Measurements from ENCODE around the gene ECSCR. TPM values are rescaled to one million over a fixed set of nuclear protein-coding genes. Genes with fewer than 3 reads are reported as not detected.

Gene ECSCR, protein sequence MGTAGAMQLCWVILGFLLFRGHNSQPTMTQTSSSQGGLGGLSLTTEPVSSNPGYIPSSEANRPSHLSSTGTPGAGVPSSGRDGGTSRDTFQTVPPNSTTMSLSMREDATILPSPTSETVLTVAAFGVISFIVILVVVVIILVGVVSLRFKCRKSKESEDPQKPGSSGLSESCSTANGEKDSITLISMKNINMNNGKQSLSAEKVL
- not detected in 2 replicates for total RNA-seq

DNA sequence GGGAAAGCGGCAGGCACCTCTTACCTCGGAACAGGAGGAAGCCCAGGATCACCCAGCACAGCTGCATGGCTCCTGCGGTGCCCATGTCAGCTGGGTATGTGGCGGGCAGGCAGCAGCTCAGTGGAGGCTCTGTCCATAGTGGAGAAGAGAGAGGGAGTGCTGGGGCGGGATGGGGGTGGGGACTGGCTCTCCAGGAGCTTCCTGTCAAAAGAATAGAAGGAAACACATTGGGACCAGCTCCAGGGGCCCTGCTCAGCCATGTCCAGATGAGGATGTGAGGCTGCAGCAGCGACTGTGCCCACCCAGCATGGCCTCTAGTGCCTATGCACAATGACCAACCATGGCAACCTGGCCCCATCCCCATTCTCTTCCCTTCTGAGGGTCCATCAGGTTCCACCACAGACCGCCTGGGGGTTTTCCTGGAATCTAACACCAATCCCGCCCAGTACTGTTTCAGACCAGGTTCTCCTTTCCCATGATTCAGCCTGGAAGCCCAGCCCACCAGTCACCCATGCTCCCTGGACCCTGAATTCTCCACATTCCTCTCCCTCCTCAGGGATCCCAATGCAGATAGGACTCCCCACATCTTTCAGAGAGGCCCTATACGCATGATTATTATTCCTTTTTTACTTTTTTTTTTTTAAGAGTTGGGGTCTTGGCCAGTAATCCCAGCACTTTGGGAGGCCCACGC lies at the start of gene ECSCR:
ECSCR (minus strand) TSS at position 158 of the 691 bp plus-strand sequence; CDS start at position 85, 73 bp downstream.

DNA sequence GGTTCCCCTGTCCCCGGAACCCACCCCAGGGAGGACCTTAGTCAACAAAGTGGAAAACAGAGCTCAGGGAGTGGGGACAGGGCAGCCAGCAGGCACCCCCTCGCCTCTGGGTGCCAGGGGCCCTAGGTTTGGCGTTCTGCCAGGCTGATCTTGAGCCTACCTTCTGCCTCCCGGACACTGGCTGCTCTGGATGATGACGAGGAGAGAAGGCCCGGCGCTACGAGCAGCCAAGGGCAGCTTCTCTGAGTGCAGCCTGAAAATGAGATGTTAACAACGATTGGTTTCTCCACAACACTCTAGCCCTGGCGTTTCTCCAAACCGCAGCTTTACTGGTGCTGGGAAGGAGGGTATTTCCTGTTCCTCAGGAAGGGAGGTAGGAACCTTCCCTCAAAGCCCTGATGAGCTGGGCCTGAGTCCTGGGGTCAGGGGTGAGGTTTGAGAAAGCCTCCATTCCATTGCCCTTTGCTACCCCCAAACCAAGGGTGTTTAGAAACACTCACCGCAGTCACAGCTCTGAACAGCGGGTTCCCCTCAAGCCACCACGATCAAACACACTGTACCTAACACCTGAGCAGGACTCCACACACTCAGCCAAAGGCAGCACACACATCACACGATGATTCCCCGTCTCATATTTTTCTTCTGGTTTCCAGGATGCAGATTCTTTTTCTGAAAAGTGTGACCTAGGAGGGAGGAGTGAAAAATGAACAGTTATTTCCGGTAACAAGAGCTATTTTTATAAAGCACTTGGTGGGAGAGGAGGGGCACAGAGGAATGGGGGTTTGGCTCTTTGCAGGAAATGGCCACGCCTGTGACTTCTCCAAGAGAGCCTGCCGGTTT lies 19.7 kb upstream of the ECSCR start, which contains the start of gene STING1:
STING1 (minus strand) TSS at position 709 of the 840 bp plus-strand sequence. CDS start 1,054 bp downstream, outside the sequence.

DNA sequence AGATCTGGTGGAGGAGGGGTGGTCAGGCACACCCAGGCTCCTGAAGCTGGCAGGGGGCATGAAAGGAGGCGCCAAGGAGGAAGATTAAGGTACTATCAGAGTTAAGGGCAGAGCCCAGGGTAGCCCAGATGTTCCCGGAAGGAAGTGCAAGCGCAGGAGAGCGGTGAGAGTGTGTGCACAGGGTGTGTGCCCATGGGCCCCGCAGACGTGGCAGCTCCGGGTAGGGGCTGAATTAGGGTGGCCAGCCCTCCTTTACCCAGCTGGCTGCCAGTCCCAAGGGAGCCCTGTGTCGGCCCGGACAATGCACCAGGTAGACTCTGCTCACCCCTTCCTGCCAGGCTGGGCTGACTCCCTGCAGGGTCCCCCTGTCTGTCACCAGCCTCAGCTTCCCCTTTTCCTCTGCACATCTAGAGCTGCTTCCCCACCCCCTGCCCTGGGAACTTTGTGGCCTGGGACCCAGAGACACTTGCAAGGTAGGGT lies 8.3 kb upstream of the ECSCR start, which contains the start of gene SMIM33:
SMIM33 (plus strand) TSS at position 184 of the 480 bp plus-strand sequence; CDS start at position 302, 118 bp downstream.

DNA sequence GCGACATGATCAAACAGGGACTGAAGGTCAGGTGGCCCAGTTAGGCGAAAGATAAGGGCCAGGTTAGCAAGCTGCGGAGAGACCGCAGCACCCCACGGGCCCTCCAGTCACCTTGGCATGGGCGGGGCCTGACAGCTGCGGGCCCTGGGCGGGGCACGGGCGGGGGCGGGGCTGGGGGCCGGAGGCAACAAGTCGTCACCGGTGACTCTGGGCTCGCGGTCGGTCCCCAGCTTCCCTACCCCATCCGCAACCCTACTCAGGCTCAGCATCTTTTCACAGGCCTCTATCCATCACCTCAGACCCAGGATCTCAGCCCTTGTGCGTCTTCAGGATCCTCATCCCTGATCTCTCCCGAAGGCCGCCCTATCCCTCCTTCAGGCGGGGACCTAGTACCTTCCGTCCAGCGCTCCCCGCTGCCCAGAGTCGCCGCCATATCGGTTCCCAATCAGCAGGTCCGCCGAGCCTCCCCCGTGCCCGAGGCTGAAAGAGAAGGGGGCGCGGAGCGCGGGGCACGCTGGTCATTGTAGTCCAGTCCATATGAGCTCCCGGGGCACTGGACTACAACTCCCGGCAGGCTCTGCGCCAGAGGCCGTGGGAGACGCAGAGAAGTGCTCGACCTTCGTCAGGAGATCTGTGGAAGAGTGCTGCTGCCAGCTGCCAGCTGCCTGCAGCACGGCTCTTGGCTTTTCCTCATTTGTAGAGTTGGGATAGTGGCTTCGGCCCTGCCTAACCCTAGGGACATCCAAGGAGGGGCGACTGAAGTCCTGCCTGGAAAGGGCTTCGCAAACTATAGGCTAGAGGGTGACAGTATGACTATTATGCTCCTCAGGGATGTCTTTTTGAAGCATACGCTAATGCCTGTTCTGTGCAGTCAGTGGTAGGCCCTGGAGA lies 23.3 kb downstream of the ECSCR start, which contains the start of gene DNAJC18:
DNAJC18 (minus strand) TSS at position 513 of the 891 bp plus-strand sequence; CDS start at position 433, 80 bp downstream.

DNA sequence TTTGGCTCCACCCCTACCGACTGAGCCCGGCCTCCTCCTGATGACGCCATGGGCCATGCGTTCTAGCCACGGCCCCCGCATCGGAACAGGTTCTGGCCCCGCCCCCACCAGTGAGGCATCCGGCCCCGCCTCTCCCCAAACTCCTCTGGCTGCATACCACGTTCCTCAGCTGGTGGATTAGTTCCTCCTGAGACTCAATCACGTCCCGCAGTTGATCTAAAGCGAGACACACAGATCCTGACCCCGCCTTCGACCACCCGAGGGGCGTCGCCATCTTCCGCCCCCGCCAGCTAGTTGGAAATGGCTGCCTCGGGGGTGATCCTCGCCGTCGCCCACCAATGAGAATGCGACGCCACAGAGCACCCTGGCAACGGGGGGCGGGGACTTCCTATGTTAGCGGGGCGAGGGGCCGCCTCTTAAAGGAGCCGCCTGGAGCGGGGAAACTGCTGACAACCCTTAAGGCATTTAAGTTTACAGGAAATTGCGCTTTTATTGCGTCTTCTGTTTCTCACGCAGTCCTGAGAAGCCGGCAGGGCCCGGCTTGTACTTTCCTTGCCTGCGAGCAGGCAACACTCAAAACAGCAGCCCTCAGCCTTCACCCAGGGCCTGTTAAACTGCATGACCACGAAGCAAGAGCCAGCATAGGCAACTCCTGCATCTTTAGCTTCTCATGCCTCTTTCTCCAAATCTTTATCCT lies 58.6 kb downstream of the ECSCR start, which contains the start of gene SPATA24:
SPATA24 (minus strand) TSS at position 303 of the 697 bp plus-strand sequence; CDS start at position 274, 29 bp downstream.

Other genes with a start within 250 kb of the ECSCR start
- gene MATR3, start 169.0 kb downstream of the ECSCR start, total RNA-seq, result 145 and 151 TPM in 2 replicates
- gene PAIP2, start 120.9 kb downstream of the ECSCR start, total RNA-seq, result 44.5 and 51.5 TPM in 2 replicates
- not detected in 2 replicates for gene SLC23A1, start 79.4 kb downstream of the ECSCR start, total RNA-seq
- gene MZB1, start 72.8 kb downstream of the ECSCR start, total RNA-seq, result not detected in 2 replicates
- gene PROB1, start 67.6 kb downstream of the ECSCR start, total RNA-seq, result 0.79 and 1.6 TPM in 2 replicates
- 5.3 and 5.4 TPM in 2 replicates for gene SPATA24, start 58.7 kb downstream of the ECSCR start, total RNA-seq
- gene DNAJC18, start 23.2 kb downstream of the ECSCR start, total RNA-seq, result 10.6 and 11.3 TPM in 2 replicates
- not detected in 2 replicates for gene SMIM33, start 8.3 kb upstream of the ECSCR start, total RNA-seq
- gene STING1, start 20.0 kb upstream of the ECSCR start, total RNA-seq, result 45.3 and 48.2 TPM in 2 replicates
- gene UBE2D2, start 98.6 kb upstream of the ECSCR start, total RNA-seq, result 132 and 154 TPM in 2 replicates
- gene CXXC5, start 185.6 kb upstream of the ECSCR start, total RNA-seq, result 18.6 and 28.6 TPM in 2 replicates

Measured in airway epithelial cell (primary cell).